ENCODE data around the gene XYLT1.

XYLT1 gene

DNA sequence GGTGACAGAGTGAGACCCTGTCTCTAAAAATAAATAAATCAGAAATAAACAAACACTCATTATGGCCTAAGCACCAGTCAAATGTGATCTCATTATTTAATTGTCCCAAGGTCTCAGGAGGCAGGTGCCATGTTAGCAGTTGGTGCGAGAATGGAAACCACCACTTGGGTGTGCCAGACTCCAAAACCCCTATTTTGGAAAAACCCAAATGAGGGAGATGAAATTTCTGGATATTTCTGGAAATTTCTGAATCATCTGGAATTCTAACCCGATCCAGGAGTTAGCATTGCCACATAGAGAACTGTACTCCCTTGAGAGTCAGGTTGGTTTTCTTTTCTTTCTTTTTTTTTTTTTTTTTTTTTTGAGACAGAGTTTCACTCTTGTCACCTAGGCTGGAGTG is 264.0 kb downstream of the XYLT1 start:
- no peaks in the 10 kb centered on the region for H3K4me1 ChIP-seq (ENCODE audit: control insufficient read depth, insufficient read depth, low read depth, low read length)
- no peak overlapping the region for H2BK12ac ChIP-seq (ENCODE audit: low read length in 2 of 2)
- 70% methylated on average over 2 of the region's 2 CpGs for WGBS
- no peak overlapping the region for H4K8ac ChIP-seq (ENCODE audit: low read length)
- no peak overlapping the region for H4K91ac ChIP-seq (ENCODE audit: low read length)
- no peak overlapping the region for H3K4ac ChIP-seq (ENCODE audit: low read depth in 1 of 2, low read length in 2 of 2)
- H3K14ac ChIP-seq (ENCODE audit: low read length in 2 of 2), result no peak overlapping the region
- H3K4me2 ChIP-seq (ENCODE audit: low read length, poor library complexity, severe bottlenecking), result no peak overlapping the region
- no peak overlapping the region for H3K27ac ChIP-seq (ENCODE audit: low read length, poor library complexity, severe bottlenecking)
- no peaks in the 10 kb centered on the region for H3K79me1 ChIP-seq (replicated peaks; ENCODE audit: low read length, poor library complexity, severe bottlenecking)
- no peak overlapping the region for H2AFZ ChIP-seq (ENCODE audit: low read depth, low read length)
- H2BK5ac ChIP-seq (ENCODE audit: low read depth, low read length, poor library complexity, severe bottlenecking), result no peak overlapping the region
- no peak overlapping the region for H2BK15ac ChIP-seq (ENCODE audit: low read depth, poor library complexity, severe bottlenecking)
- no peak overlapping the region for H2BK120ac ChIP-seq (ENCODE audit: low read depth, low read length)
- no peaks in the 10 kb centered on the region for H3K27me3 ChIP-seq (ENCODE audit: control insufficient read depth in 1 of 2, insufficient read depth in 1 of 2, low read length in 2 of 2)
- no peak overlapping the region for H3K4me3 ChIP-seq (ENCODE audit: insufficient read depth in 1 of 2, low read depth in 1 of 2, low read length in 2 of 2)
- H3K18ac ChIP-seq (ENCODE audit: low read depth in 1 of 2, low read length in 2 of 2), result no peak overlapping the region
- H3K23ac ChIP-seq (ENCODE audit: low read length in 2 of 2), result no peak overlapping the region
- no peaks in the 10 kb centered on the region for H3K9me3 ChIP-seq (ENCODE audit: control insufficient read depth, low read length)
- H3K9ac ChIP-seq (ENCODE audit: low read length), result no peak overlapping the region
- no peak for DNase-seq
- no peaks in the 10 kb centered on the region for H3K36me3 ChIP-seq (ENCODE audit: control insufficient read depth in 1 of 2, insufficient read depth in 2 of 2, low read depth in 1 of 2, low read length in 2 of 2)
- H2AK5ac ChIP-seq (ENCODE audit: low read length, severe bottlenecking), result no peak overlapping the region

DNA sequence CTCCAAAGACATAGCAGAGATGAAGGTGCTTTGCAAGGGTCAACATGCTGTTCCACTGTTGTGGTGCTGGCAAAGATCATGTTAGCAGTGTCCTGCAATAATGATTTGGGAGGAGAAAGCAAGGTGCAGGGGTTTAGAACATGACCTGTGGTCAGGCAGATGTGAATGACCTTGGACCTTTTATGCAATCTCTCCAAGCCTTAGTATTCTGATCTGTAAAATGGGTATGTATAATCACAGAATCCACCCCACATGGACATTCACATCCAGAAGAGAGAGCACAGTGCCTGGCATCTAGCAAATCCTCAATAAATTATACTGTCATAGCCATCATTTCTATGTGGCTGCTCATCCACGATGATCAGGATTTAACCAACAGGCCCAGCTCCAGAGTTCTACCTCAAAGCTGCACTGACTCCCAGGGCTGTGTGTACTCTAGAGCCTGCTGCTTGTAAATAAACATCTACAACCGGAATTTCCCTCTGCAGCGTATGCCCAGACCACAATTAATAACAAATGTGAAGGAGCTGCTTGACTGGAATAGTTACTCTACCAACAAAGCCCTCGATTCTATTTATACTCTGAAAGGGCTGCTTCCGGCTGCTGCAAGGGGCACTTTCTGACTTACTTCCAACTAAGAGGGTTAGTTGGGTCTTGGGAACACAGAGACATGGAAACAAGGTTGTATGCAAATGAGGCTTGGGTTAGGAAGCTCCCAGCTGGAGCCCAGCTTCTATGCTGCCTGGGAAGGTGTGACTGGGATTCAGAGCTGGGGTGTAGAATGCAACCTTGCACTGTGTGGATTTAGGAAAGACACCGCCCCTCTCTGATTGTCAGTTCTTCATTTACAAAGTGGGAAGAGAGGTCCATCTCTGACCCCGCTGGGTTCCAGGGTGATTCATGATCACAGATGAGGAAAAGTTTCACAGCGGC is 265.2 kb downstream of the XYLT1 start:
- Histone ChIP-seq H3K14ac (ENCODE audit: low read length in 2 of 2) (no peak overlapping the region), H4K8ac (ENCODE audit: low read length) (no peak overlapping the region), H3K79me1 (replicated peaks; ENCODE audit: low read length, poor library complexity, severe bottlenecking) (no peaks in the 10 kb centered on the region), H3K9ac (ENCODE audit: low read length) (no peak overlapping the region), H3K23ac (ENCODE audit: low read length in 2 of 2) (no peak overlapping the region), H3K27ac (ENCODE audit: low read length, poor library complexity, severe bottlenecking) (no peak overlapping the region), H3K27me3 (ENCODE audit: control insufficient read depth in 1 of 2, insufficient read depth in 1 of 2, low read length in 2 of 2) (no peaks in the 10 kb centered on the region), H3K36me3 (ENCODE audit: control insufficient read depth in 1 of 2, insufficient read depth in 2 of 2, low read depth in 1 of 2, low read length in 2 of 2) (peaks cover 0 to 4% of the 10 kb centered on the region in 2 experiments), H2BK5ac (ENCODE audit: low read depth, low read length, poor library complexity, severe bottlenecking) (no peak overlapping the region), H3K18ac (ENCODE audit: low read depth in 1 of 2, low read length in 2 of 2) (no peak overlapping the region), H3K4ac (ENCODE audit: low read depth in 1 of 2, low read length in 2 of 2) (no peak overlapping the region), H4K91ac (ENCODE audit: low read length) (no peak overlapping the region), H2AK5ac (ENCODE audit: low read length, severe bottlenecking) (no peak overlapping the region), H3K9me3 (ENCODE audit: control insufficient read depth, low read length) (no peaks in the 10 kb centered on the region), H3K4me2 (ENCODE audit: low read length, poor library complexity, severe bottlenecking) (no peak overlapping the region), H2BK15ac (ENCODE audit: low read depth, poor library complexity, severe bottlenecking) (no peak overlapping the region), H3K4me3 (ENCODE audit: insufficient read depth in 1 of 2, low read depth in 1 of 2, low read length in 2 of 2) (no peak overlapping the region), H2AFZ (ENCODE audit: low read depth, low read length) (no peak overlapping the region), H2BK120ac (ENCODE audit: low read depth, low read length) (no peak overlapping the region), H3K4me1 (ENCODE audit: control insufficient read depth, insufficient read depth, low read depth, low read length) (no peaks in the 10 kb centered on the region), H2BK12ac (ENCODE audit: low read length in 2 of 2) (no peak overlapping the region)
- no peak for DNase-seq
- WGBS, result 43% methylated on average over 7 of the region's 8 CpGs

DNA sequence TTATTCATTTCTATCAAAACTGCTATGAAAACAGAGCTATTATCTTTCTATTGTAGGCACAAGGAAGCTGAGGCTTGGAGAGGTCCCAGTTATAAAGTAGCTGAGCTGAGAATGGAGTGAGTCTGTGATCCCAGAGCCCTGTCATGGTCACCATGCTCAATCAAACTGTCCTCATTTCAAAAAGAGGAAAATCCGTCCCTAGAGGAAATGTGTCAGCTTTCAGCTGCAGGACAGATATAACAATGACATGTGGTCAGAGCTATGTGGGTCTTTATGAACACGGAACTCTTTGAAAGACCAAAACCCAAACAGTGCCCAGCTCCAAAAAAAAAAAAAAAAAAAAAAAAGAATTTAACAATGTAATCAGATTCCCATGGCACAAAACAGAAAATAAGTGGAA is 266.1 kb downstream of the XYLT1 start:
- Histone ChIP-seq H3K27ac (ENCODE audit: low read length, poor library complexity, severe bottlenecking) (no peak overlapping the region), H3K4me2 (ENCODE audit: low read length, poor library complexity, severe bottlenecking) (no peak overlapping the region), H2BK5ac (ENCODE audit: low read depth, low read length, poor library complexity, severe bottlenecking) (no peak overlapping the region), H2BK120ac (ENCODE audit: low read depth, low read length) (no peak overlapping the region), H2AFZ (ENCODE audit: low read depth, low read length) (no peak overlapping the region), H3K4ac (ENCODE audit: low read depth in 1 of 2, low read length in 2 of 2) (no peak overlapping the region), H2BK15ac (ENCODE audit: low read depth, poor library complexity, severe bottlenecking) (no peak overlapping the region), H4K91ac (ENCODE audit: low read length) (no peak overlapping the region), H3K79me1 (replicated peaks; ENCODE audit: low read length, poor library complexity, severe bottlenecking) (no peaks in the 10 kb centered on the region), H3K9me3 (ENCODE audit: control insufficient read depth, low read length) (no peaks in the 10 kb centered on the region), H3K14ac (ENCODE audit: low read length in 2 of 2) (no peak overlapping the region), H3K4me1 (ENCODE audit: control insufficient read depth, insufficient read depth, low read depth, low read length) (no peaks in the 10 kb centered on the region), H3K36me3 (ENCODE audit: control insufficient read depth in 1 of 2, insufficient read depth in 2 of 2, low read depth in 1 of 2, low read length in 2 of 2) (peaks cover 0 to 10% of the 10 kb centered on the region in 2 experiments), H3K18ac (ENCODE audit: low read depth in 1 of 2, low read length in 2 of 2) (no peak overlapping the region), H4K8ac (ENCODE audit: low read length) (no peak overlapping the region), H2AK5ac (ENCODE audit: low read length, severe bottlenecking) (no peak overlapping the region), H3K27me3 (ENCODE audit: control insufficient read depth in 1 of 2, insufficient read depth in 1 of 2, low read length in 2 of 2) (no peaks in the 10 kb centered on the region), H3K4me3 (ENCODE audit: insufficient read depth in 1 of 2, low read depth in 1 of 2, low read length in 2 of 2) (no peak overlapping the region), H2BK12ac (ENCODE audit: low read length in 2 of 2) (no peak overlapping the region), H3K9ac (ENCODE audit: low read length) (no peak overlapping the region), H3K23ac (ENCODE audit: low read length in 2 of 2) (no peak overlapping the region)
- DNase-seq, result no peak
- 60% methylated on average over 1 of the region's 2 CpGs for WGBS

DNA sequence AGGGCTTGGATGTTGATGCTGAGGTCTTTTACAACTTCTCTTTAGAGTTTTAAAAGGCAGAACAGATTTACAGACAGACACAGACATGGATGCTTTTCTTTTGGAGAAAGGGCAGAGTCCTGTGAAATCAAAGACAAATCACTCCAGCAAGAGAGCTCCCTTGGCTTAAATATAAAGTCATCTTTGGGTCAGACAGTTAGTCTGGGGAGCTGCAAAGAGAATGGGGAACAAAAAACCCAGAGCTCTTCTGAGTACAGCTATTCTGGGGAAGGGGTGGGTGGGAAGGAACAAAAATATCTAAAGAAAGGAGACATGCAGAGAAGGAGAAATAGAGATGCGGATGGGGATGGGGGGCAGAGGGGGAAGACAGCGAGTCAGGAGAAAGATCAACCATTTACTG is 266.6 kb downstream of the XYLT1 start:
- no peak overlapping the region for H3K4me2 ChIP-seq (ENCODE audit: low read length, poor library complexity, severe bottlenecking)
- H2BK120ac ChIP-seq (ENCODE audit: low read depth, low read length), result no peak overlapping the region
- H2BK15ac ChIP-seq (ENCODE audit: low read depth, poor library complexity, severe bottlenecking), result no peak overlapping the region
- no peak overlapping the region for H2BK5ac ChIP-seq (ENCODE audit: low read depth, low read length, poor library complexity, severe bottlenecking)
- H2AK5ac ChIP-seq (ENCODE audit: low read length, severe bottlenecking), result no peak overlapping the region
- no peak overlapping the region for H3K4me3 ChIP-seq (ENCODE audit: insufficient read depth in 1 of 2, low read depth in 1 of 2, low read length in 2 of 2)
- no peaks in the 10 kb centered on the region for H3K27me3 ChIP-seq (ENCODE audit: control insufficient read depth in 1 of 2, insufficient read depth in 1 of 2, low read length in 2 of 2)
- H3K14ac ChIP-seq (ENCODE audit: low read length in 2 of 2), result no peak overlapping the region
- H2BK12ac ChIP-seq (ENCODE audit: low read length in 2 of 2), result no peak overlapping the region
- no peaks in the 10 kb centered on the region for H3K9me3 ChIP-seq (ENCODE audit: control insufficient read depth, low read length)
- H3K23ac ChIP-seq (ENCODE audit: low read length in 2 of 2), result no peak overlapping the region
- WGBS, result 86% methylated on average over 1 of the region's 2 CpGs
- DNase-seq, result no peak
- H2AFZ ChIP-seq (ENCODE audit: low read depth, low read length), result no peak overlapping the region
- H3K27ac ChIP-seq (ENCODE audit: low read length, poor library complexity, severe bottlenecking), result no peak overlapping the region
- H4K91ac ChIP-seq (ENCODE audit: low read length), result no peak overlapping the region
- H4K8ac ChIP-seq (ENCODE audit: low read length), result no peak overlapping the region
- no peaks in the 10 kb centered on the region for H3K79me1 ChIP-seq (replicated peaks; ENCODE audit: low read length, poor library complexity, severe bottlenecking)
- peaks cover 0 to 14% of the 10 kb centered on the region in 2 experiments for H3K36me3 ChIP-seq (ENCODE audit: control insufficient read depth in 1 of 2, insufficient read depth in 2 of 2, low read depth in 1 of 2, low read length in 2 of 2)
- H3K18ac ChIP-seq (ENCODE audit: low read depth in 1 of 2, low read length in 2 of 2), result no peak overlapping the region
- no peak overlapping the region for H3K9ac ChIP-seq (ENCODE audit: low read length)
- no peaks in the 10 kb centered on the region for H3K4me1 ChIP-seq (ENCODE audit: control insufficient read depth, insufficient read depth, low read depth, low read length)
- no peak overlapping the region for H3K4ac ChIP-seq (ENCODE audit: low read depth in 1 of 2, low read length in 2 of 2)

All from mesenchymal stem cell (in vitro differentiated cells and primary cell).